ENCODE results near the gene SAMD5.

The SAMD5 gene

DNA sequence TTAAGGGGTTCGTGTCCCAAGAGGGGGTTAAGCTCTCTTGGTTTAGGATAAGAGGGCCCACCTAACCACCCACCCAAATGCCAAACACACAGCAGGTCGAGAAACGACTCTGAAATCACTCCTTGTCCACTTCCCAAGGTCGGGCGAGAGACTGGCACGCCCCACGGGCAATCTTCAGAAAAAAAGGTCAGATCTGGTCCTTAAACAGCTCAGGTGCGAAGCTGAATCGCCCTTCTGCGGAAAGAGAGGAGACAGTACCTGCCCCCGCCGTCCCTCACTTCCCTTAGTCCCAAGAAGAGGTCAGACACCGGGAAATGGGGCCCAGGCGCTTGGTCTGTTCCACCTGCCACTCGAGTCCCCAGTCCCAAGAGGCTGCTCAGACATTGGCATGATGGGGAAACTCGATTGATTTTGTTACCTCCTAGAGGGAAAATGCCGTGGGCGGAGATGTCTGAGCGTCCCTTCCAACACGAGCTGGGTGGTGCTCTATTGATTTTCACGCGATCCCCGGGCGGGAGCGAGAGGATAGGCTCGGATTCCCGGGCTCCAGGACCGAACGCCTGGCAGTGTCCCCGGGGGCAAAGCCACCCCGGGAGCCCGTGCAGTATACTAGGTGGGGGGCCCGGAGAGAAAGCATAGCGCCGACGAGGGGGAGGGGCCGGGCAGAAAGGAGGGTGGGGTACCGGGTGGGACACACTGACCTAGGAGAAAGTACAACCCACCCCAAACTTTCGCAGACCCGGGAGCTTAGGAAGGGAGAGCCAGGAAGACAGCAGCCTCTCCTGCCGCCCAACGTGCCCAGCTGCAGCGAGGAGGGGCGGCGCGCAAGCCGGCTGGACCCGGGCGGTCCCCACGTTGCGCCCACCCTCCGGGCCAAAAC lies 1.1 kb upstream of the SAMD5 start:
- DNase-seq (ENCODE audit: low read depth), result no peak
- TF ChIP-seq, protein P1, sequence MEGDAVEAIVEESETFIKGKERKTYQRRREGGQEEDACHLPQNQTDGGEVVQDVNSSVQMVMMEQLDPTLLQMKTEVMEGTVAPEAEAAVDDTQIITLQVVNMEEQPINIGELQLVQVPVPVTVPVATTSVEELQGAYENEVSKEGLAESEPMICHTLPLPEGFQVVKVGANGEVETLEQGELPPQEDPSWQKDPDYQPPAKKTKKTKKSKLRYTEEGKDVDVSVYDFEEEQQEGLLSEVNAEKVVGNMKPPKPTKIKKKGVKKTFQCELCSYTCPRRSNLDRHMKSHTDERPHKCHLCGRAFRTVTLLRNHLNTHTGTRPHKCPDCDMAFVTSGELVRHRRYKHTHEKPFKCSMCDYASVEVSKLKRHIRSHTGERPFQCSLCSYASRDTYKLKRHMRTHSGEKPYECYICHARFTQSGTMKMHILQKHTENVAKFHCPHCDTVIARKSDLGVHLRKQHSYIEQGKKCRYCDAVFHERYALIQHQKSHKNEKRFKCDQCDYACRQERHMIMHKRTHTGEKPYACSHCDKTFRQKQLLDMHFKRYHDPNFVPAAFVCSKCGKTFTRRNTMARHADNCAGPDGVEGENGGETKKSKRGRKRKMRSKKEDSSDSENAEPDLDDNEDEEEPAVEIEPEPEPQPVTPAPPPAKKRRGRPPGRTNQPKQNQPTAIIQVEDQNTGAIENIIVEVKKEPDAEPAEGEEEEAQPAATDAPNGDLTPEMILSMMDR (conservative IDR thresholded peaks at IDR 0.05; ENCODE audit: control insufficient read depth, insufficient read depth, low read depth, low read length), result no peak
- H3K4me3 ChIP-seq (ENCODE audit: control insufficient read depth, low read depth, low read length), result peak overlapping the region; percentile 57

DNA sequence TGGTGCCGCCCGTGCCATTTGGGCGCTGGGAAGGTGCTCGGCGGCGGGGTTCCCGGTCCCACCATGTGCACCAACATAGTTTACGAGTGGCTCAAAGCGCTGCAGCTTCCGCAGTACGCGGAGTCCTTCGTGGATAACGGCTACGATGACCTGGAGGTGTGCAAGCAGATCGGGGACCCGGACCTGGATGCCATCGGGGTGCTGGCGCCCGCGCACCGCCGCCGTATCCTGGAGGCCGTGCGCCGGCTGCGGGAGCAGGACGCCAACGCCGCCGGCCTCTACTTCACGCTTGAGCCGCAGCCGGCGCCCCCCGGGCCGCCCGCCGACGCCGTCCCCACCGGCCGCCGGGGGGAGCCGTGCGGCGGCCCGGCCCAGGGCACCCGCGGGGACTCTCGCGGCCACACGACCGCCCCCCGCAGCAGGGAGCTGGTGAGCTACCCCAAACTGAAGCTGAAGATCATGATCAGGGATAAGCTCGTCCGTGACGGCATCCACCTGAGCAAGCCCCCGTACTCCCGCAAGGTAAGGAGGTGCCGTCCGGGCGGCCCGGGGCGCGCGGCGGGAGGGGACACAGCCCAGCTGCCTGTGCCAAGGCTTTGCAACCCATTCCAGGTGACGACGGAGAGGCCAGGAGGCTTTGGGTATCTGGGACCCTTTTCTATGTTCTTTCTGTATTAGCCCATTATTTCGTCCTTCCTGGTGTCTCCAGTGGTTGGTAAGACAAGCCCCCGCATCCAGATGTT lies 547 bp downstream of the SAMD5 start:
- no peak for DNase-seq (ENCODE audit: low read depth)
- peak overlapping the region; percentile 46 for H3K4me3 ChIP-seq (ENCODE audit: control insufficient read depth, low read depth, low read length)
- TF ChIP-seq, protein P1 (conservative IDR thresholded peaks at IDR 0.05; ENCODE audit: control insufficient read depth, insufficient read depth, low read depth, low read length), result no peak

DNA sequence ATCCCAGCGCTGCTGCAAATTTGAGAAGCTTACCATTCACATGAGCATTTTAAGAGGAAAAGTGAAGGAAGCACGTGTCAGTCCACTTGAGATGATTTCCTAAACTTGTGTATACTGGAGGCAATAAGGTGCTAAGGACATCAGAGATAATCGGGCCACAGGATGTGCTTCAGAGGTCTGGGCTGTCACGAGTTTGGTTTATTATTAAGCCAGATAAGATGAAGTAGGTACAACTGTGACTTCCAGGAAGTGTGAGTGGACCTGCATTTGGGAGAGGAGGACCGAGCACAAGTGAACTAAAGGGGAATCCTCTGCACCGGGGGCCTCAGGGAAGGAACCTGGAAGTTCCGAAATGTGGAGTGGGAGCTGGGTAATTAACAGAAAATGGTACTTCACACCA lies 1.4 kb downstream of the SAMD5 start:
- no peak overlapping the region for H3K4me3 ChIP-seq (ENCODE audit: control insufficient read depth, low read depth, low read length)
- TF ChIP-seq, protein P1 (conservative IDR thresholded peaks at IDR 0.05; ENCODE audit: control insufficient read depth, insufficient read depth, low read depth, low read length), result no peak
- DNase-seq (ENCODE audit: low read depth), result no peak

DNA sequence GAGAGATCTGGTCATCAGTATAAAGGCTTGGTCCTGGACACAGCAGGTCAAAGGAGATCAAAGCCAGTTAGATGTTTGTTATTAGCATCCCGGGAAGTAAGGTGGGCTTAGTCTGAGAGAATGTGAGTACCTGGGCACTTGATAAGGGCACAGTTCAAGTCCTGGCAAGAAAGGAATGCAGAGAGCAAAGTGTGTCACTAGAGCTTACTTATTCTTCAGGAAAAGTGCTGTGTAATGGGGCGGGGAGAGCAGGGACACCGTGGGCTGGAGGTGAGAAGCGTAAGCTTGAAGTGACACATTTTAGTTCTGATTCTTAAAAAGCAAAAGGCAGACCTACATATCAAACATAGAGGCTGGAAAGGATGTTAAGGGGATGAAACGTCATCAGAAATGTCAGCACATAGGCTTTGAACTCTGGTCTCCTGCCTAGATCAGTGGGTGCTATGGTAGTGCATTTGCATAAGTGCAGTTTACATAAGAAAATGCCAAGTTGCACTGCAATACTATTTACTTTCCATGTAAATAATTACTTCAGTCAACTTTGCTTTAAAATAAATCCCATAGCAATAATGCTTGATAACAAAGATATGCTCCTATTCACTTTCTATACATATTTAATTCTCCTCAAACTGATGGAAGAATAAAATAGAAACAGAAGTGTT lies 2.6 kb downstream of the SAMD5 start:
- TF ChIP-seq, protein P1 (conservative IDR thresholded peaks at IDR 0.05; ENCODE audit: control insufficient read depth, insufficient read depth, low read depth, low read length), result no peak
- H3K4me3 ChIP-seq (ENCODE audit: control insufficient read depth, low read depth, low read length), result no peak overlapping the region
- DNase-seq (ENCODE audit: low read depth), result no peak

DNA sequence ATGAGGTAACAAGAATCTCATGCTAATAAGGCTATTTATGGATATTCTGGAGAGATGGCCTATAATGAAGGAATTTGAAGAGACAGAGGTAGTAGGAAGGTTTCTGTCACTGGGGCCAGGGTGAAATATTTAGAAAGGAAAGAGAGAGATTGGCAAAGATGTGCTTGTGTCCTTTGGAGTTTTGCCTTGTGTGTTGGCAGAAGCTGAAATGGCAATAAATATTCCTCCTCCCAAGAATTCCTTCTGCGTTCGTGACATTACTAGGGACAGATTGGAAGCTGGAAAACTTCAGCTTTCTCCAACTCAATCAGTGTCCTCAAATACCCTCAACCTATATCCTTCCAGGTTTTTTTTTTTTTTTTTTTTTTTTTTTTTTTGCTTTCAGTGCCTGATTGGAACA lies 6.3 kb downstream of the SAMD5 start:
- no peak for DNase-seq (ENCODE audit: low read depth)

DNA sequence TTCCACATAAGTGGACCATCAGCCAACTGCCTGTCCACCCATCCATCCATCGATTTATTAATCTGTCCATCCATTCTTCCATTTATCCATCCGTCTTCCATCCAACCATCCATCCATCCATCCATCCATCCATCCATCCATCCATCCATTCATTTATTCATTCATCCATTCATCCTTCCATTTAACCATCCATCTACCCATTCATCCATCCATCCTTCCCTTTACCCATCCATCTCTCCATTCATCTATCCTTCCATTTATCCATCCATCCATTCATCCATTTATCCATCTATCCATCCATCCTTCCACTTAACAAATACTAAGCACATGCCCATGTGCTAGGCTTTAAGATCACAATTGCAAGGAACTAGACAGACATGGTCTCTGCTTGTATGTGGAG lies 6.8 kb downstream of the SAMD5 start:
- no peak for DNase-seq (ENCODE audit: low read depth)
- no peak overlapping the region for H3K4me3 ChIP-seq (ENCODE audit: control insufficient read depth, low read depth, low read length)
- TF ChIP-seq, protein P1 (conservative IDR thresholded peaks at IDR 0.05; ENCODE audit: control insufficient read depth, insufficient read depth, low read depth, low read length), result no peak

More for the DNA sequence above, 6.3 kb downstream of the SAMD5 start:
- H3K4me3 ChIP-seq (ENCODE audit: control insufficient read depth, low read depth, low read length), result no peak overlapping the region
- TF ChIP-seq, protein P1 (conservative IDR thresholded peaks at IDR 0.05; ENCODE audit: control insufficient read depth, insufficient read depth, low read depth, low read length), result no peak
